IMR-90 (cell line): ENCODE results near the gene MPP2. TPM values are rescaled to one million over a fixed set of nuclear protein-coding genes. Genes with fewer than 3 reads are reported as not detected.

Source experiments
- ATAC-seq: fragments of 200-7000 bp; cut with Tn5 transposase; 2 replicates; pipeline ENCODE4 v1.9.1; 2020; ENCODE audit warnings: low read depth, mild to moderate bottlenecking, moderate library complexity
- BruUV-seq: library from RNA; stranded (reverse); fragments of 400-500 nt; replicated peaks from 2 replicates; lab custom pipeline; 2021; lab: Mats Ljungman, UMichigan
- CTCF ChIA-PET: fragments of 300-600 bp; formaldehyde crosslinking; extraction: SDS; loops from one replicate; lab custom pipeline; 2021; ENCODE audit warnings: antibody characterized with exemption; lab: Yijun Ruan, JAX
- POLR2A ChIA-PET: fragments of 300-600 bp; sonication (Branson Sonifier 250); formaldehyde crosslinking; loops from one replicate; lab custom pipeline; 2022; ENCODE audit warnings: antibody characterized with exemption; ENCODE audit not compliant: unreplicated experiment; lab: Charles Lee
- DNase-seq: peaks from one replicate; pipeline ENCODE4 v3.0.0; 2013
- H2AFZ ChIP-seq: replicated peaks from 2 replicates; pipeline ENCODE3; 2013; ENCODE audit warnings: low read length, mild to moderate bottlenecking; ENCODE audit not compliant: poor library complexity
- H2AK5ac ChIP-seq: 2 replicates; pipeline ENCODE4 v1.6.1; 2013; ENCODE audit warnings: low read depth, low read length, inconsistent platforms
- H2AK9ac ChIP-seq: replicated peaks from 2 replicates; pipeline ENCODE3; 2013; ENCODE audit warnings: mild to moderate bottlenecking, low read depth, low read length, moderate library complexity; ENCODE audit not compliant: poor library complexity
- H2BK120ac ChIP-seq: 2 replicates; pipeline ENCODE4 v1.6.1; 2013; ENCODE audit warnings: low read depth, low read length, inconsistent platforms
- H2BK15ac ChIP-seq: 3 replicates; pipeline ENCODE4 v1.6.1; 2013; ENCODE audit warnings: low read depth, low read length, inconsistent platforms
- H2BK20ac ChIP-seq: 2 replicates; pipeline ENCODE4 v1.6.1; 2013; ENCODE audit warnings: low read depth, mild to moderate bottlenecking, inconsistent platforms, low read length, moderate library complexity
- H2BK5ac ChIP-seq: 2 replicates; pipeline ENCODE4 v1.6.1; 2013; ENCODE audit warnings: mild to moderate bottlenecking, low read depth, low read length, inconsistent platforms; ENCODE audit not compliant: poor library complexity, severe bottlenecking
- H3K14ac ChIP-seq: replicated peaks from 2 replicates; pipeline ENCODE4 v1.6.1; 2013; ENCODE audit warnings: low read depth, low read length, inconsistent platforms
- H3K18ac ChIP-seq: 2 replicates; pipeline ENCODE4 v1.6.1; 2013; ENCODE audit warnings: low read depth, low read length, control low read depth
- H3K23ac ChIP-seq: 2 replicates; pipeline ENCODE4 v1.6.1; 2013; ENCODE audit warnings: low read depth, low read length, inconsistent platforms
- H3K27ac ChIP-seq: 2 replicates; pipeline ENCODE4 v1.5.1; 2013; ENCODE audit warnings: mild to moderate bottlenecking, control low read depth, low read length; ENCODE audit not compliant: insufficient read depth
- H3K27me3 ChIP-seq: 2 replicates; pipeline ENCODE4 v1.6.1; 2013; ENCODE audit warnings: low read length; ENCODE audit not compliant: control insufficient read depth, insufficient read depth
- H3K36me3 ChIP-seq: 2 replicates; pipeline ENCODE4 v1.6.1; 2013; ENCODE audit warnings: low read length, mixed read lengths; ENCODE audit not compliant: control insufficient read depth, insufficient read depth
- H3K4ac ChIP-seq: 2 replicates; pipeline ENCODE4 v1.6.1; 2013; ENCODE audit warnings: low read depth, low read length, inconsistent platforms
- H3K4me1 ChIP-seq: 2 replicates; pipeline ENCODE4 v1.6.1; 2013; ENCODE audit warnings: low read length, mixed read lengths; ENCODE audit not compliant: control insufficient read depth, insufficient read depth
- H3K4me2 ChIP-seq: 2 replicates; pipeline ENCODE4 v1.6.1; 2013; ENCODE audit warnings: low read depth, mild to moderate bottlenecking, control low read depth, low read length, moderate library complexity
- H3K4me3 ChIP-seq: 2 replicates; pipeline ENCODE4 v1.5.1; 2013; ENCODE audit warnings: low read depth, mild to moderate bottlenecking, control low read depth, low read length, moderate library complexity; ENCODE audit not compliant: insufficient read depth
- H3K56ac ChIP-seq: 2 replicates; pipeline ENCODE4 v1.6.1; 2013; ENCODE audit warnings: low read length, inconsistent platforms; ENCODE audit not compliant: insufficient read depth; ENCODE audit errors: extremely low read depth
- H3K79me1 ChIP-seq, 2 experiments: 2 replicates each; pipeline ENCODE4 v1.6.1; 2013; ENCODE audit warnings: low read length in 2 of 2, inconsistent platforms in 1 of 2, low read depth in 1 of 2
- H3K9ac ChIP-seq: 2 replicates; pipeline ENCODE4 v1.6.1; 2013; ENCODE audit warnings: low read depth, low read length, control low read depth
- H3K9me1 ChIP-seq: 2 replicates; pipeline ENCODE4 v1.6.1; 2013; ENCODE audit warnings: low read length, inconsistent platforms; ENCODE audit not compliant: insufficient read depth
- H3K9me3 ChIP-seq: 2 replicates; pipeline ENCODE4 v1.6.1; 2013; ENCODE audit warnings: low read length; ENCODE audit not compliant: control insufficient read depth, insufficient read depth
- H4K20me1 ChIP-seq: 2 replicates; pipeline ENCODE4 v1.6.1; 2013; ENCODE audit warnings: low read length, inconsistent platforms; ENCODE audit not compliant: insufficient read depth
- H4K5ac ChIP-seq: 2 replicates; pipeline ENCODE4 v1.6.1; 2013; ENCODE audit warnings: mild to moderate bottlenecking, low read depth, low read length, control low read depth
- H4K8ac ChIP-seq, 2 experiments: 2 replicates each; pipeline ENCODE4 v1.6.1; 2013; ENCODE audit warnings: low read depth in 2 of 2, low read length in 2 of 2, control low read depth in 1 of 2, inconsistent platforms in 1 of 2
- H4K91ac ChIP-seq: 2 replicates; pipeline ENCODE4 v1.6.1; 2013; ENCODE audit warnings: low read depth, low read length, inconsistent platforms; ENCODE audit not compliant: insufficient read depth
- FOS ChIP-seq: fragments of 150-350 bp; IDR thresholded peaks from 2 replicates; pipeline ENCODE4 v1.6.1; 2016; ENCODE audit warnings: low read depth, low read length
- RAD21 ChIP-seq: IDR thresholded peaks from 2 replicates; pipeline ENCODE4 v1.6.1; 2012; ENCODE audit warnings: low read length, improper control_type of control experiment
- RCOR1 ChIP-seq: IDR thresholded peaks from 2 replicates; pipeline ENCODE4 v1.6.1; 2012; ENCODE audit warnings: mild to moderate bottlenecking, low read length, improper control_type of control experiment; ENCODE audit not compliant: insufficient replicate concordance
- RFX5 ChIP-seq: IDR thresholded peaks from 2 replicates; pipeline ENCODE4 v1.8.0; 2012; ENCODE audit warnings: low read depth, mild to moderate bottlenecking, low read length, moderate library complexity
- SMC3 ChIP-seq: fragments of 150-350 bp; IDR thresholded peaks from 2 replicates; pipeline ENCODE4 v1.6.1; 2016; ENCODE audit warnings: low read depth, mild to moderate bottlenecking, antibody characterized with exemption, low read length, moderate library complexity
- WGBS, 2 experiments: methylation state at CpG; one replicate each; pipeline versions ENCODE4 v1.1.5 to v1.1.7; 2013; ENCODE audit warnings: missing lambda C conversion rate in 2 of 2; ENCODE audit not compliant: insufficient read length in 1 of 2; ENCODE audit errors: extremely low coverage in 2 of 2; 5-methylcytosine and 5-hydroxymethylcytosine counted together
- dilution Hi-C: fragments of 300-500 bp; cut with HindIII; formaldehyde crosslinking; loops from one replicate; pipeline ENCODE4 v1.14.3; 2018; ENCODE audit warnings: low sequenced_read_pairs; ENCODE audit not compliant: unreplicated experiment
- in situ Hi-C: fragments of 300-500 bp; cut with MboI; formaldehyde crosslinking; loops from 3 replicates; pipeline ENCODE4 v1.14.3; 2019; ENCODE audit warnings: low sequenced_read_pairs, inconsistent platforms, mixed read lengths
- intact Hi-C: fragments of 100-400 bp; cut with micrococcal nuclease; formaldehyde crosslinking; loops from 2 replicates; pipeline ENCODE4 v1.10.0; 2022
- polyA plus RNA-seq, 3 experiments: library from polyadenylated mRNA; depleted of rRNA; stranded (reverse); fragments of >200 nt; gene quantifications; 2 replicates each; pipeline ENCODE4 v1.2.3, GENCODE V29; 2012; ENCODE audit warnings: low replicate concordance in 1 of 3
- total RNA-seq: library from RNA; depleted of rRNA; stranded (reverse); fragments of >200 nt; gene quantifications from 2 replicates; pipeline ENCODE4 v1.2.3, GENCODE V29; 2012
- TF ChIP-seq, protein P1 (sequence below): fragments of 150-350 bp; IDR thresholded peaks from 2 replicates; pipeline ENCODE4 v1.6.1; 2016; ENCODE audit warnings: low read depth, mild to moderate bottlenecking, low read length, moderate library complexity, borderline replicate concordance
- TF ChIP-seq, protein P2 (sequence below): conservative IDR thresholded peaks from 2 replicates; pipeline ENCODE4 v1.5.1; 2012; ENCODE audit warnings: mild to moderate bottlenecking, low read depth, low read length, improper control_type of control experiment

The MPP2 gene
- total and polyA plus RNA-seq, 2 of the 4 experiments (the other 2 are of a cell fraction), result 3.2 to 3.8 TPM

DNA sequence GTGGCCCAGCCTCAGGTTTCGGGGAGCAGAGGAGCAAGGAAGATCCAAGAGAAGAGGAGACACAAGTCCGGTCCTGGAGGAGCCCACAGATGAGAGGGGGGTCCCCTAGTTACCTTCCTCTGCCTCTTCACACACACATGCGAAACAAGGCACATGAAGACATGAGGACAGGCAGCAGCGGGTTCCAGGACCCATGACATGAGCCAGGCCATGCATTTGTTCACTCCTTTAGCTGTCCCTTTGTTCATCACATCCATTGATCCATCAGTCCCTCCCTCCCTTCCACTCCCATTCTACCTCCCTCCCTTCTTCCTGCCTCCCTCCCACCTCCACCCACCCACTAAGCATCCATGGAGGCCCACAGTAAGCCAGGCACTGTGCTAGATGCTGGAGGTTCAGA, 25.6 kb upstream of the MPP2 start:
- TF ChIP-seq, protein P1, sequence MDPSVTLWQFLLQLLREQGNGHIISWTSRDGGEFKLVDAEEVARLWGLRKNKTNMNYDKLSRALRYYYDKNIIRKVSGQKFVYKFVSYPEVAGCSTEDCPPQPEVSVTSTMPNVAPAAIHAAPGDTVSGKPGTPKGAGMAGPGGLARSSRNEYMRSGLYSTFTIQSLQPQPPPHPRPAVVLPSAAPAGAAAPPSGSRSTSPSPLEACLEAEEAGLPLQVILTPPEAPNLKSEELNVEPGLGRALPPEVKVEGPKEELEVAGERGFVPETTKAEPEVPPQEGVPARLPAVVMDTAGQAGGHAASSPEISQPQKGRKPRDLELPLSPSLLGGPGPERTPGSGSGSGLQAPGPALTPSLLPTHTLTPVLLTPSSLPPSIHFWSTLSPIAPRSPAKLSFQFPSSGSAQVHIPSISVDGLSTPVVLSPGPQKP, result no peak
- TF ChIP-seq RFX5 (no peak), FOS (no peak), RCOR1 (no peak), RAD21 (no peak), SMC3 (no peak)
- TF ChIP-seq, protein P2, sequence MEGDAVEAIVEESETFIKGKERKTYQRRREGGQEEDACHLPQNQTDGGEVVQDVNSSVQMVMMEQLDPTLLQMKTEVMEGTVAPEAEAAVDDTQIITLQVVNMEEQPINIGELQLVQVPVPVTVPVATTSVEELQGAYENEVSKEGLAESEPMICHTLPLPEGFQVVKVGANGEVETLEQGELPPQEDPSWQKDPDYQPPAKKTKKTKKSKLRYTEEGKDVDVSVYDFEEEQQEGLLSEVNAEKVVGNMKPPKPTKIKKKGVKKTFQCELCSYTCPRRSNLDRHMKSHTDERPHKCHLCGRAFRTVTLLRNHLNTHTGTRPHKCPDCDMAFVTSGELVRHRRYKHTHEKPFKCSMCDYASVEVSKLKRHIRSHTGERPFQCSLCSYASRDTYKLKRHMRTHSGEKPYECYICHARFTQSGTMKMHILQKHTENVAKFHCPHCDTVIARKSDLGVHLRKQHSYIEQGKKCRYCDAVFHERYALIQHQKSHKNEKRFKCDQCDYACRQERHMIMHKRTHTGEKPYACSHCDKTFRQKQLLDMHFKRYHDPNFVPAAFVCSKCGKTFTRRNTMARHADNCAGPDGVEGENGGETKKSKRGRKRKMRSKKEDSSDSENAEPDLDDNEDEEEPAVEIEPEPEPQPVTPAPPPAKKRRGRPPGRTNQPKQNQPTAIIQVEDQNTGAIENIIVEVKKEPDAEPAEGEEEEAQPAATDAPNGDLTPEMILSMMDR, result no peak
- Histone ChIP-seq H3K4me2 (no peak overlapping the region), H2AFZ (no peak overlapping the region), H3K14ac (no peak overlapping the region), H2BK15ac (no peak overlapping the region), H3K27me3 (peaks cover 58% of the 10 kb centered on the region), H3K56ac (no peak overlapping the region), H3K9me1 (no peaks in the 10 kb centered on the region; the same call in 1 of the 2 replicates), H3K4me1 (no peaks in the 10 kb centered on the region; the same call in 1 of the 2 replicates), H3K36me3 (no peaks in the 10 kb centered on the region), H2AK5ac (no peak overlapping the region), H3K4ac (no peak overlapping the region), H3K27ac (no peak overlapping the region), H4K5ac (no peak overlapping the region), H3K9ac (no peak overlapping the region), H4K91ac (no peak overlapping the region), H2BK20ac (no peak overlapping the region), H3K18ac (no peak overlapping the region), H3K4me3 (no peak overlapping the region), H4K20me1 (no peaks in the 10 kb centered on the region), H4K8ac (no peak overlapping the region), H2BK5ac (no peak overlapping the region), H2BK120ac (no peak overlapping the region), H3K23ac (no peak overlapping the region), H3K9me3 (no peaks in the 10 kb centered on the region), H3K79me1 (no peaks in the 10 kb centered on the region), H2AK9ac (no peak overlapping the region)
- CTCF ChIA-PET, result no interaction called here
- no peak for DNase-seq
- dilution Hi-C loops, result no loop called here
- intact Hi-C loops, result no loop called here
- BruUV-seq, result no TSS peak
- POLR2A ChIA-PET, result no interaction called here
- no peak for ATAC-seq
- in situ Hi-C loops, result no loop called here
- WGBS, 2 experiments, result 40% methylated on average over 1 of the region's 4 CpGs; no CpG with 5 or more reads in 1 of the 2 experiments
